ENCODE data around the gene SORBS1. TPM values are rescaled to one million over a fixed set of nuclear protein-coding genes. Genes with fewer than 3 reads are reported as not detected.

SORBS1 gene
- total and polyA plus RNA-seq, 2 experiments from 2014 or later, result 17.0 to 40.2 TPM

DNA sequence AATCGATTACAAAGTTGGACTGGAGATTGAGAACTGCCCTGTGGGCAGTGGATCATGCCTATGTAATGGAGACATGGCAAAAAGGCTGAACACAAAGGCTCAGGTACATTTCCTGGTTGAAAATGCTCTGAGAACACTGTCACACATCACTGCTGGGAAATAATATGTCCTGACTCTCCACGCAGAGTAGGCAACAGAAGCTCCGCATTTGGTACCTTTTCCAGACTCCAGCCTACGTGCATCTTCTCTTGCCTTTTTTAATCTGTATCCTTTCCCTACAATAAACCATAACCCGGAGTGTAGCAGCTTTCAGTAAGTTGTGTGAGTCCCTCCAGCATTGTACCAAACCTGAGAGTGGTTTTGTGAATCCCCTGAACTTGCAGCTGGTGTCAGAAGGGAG, 134.7 kb downstream of the SORBS1 start:
- 76% methylated on average over 5 of the region's 5 CpGs for WGBS (ENCODE audit: low lambda C conversion rate, missing lambda C conversion rate)
- DNase-seq (ENCODE audit: low spot score), result no peak
- Histone ChIP-seq H3K4me2 (no peak overlapping the region), H3K27me3 (no peaks in the 10 kb centered on the region), H2AFZ (no peak overlapping the region), H3K36me3 (replicated peaks; ENCODE audit: insufficient read depth, low read depth) (no peaks in the 10 kb centered on the region), H3K27ac (no peak overlapping the region), H4K20me1 (ENCODE audit: insufficient read depth, poor library complexity, severe bottlenecking) (no peaks in the 10 kb centered on the region), H3K4me3 (no peak overlapping the region), H3K9me2 (replicated peaks; ENCODE audit: insufficient read depth) (no peaks in the 10 kb centered on the region), H3K79me2 (no peaks in the 10 kb centered on the region), H3K9me3 (ENCODE audit: low read depth) (no peaks in the 10 kb centered on the region), H3K4me1 (ENCODE audit: insufficient read depth) (no peaks in the 10 kb centered on the region)
- no peak for TF ChIP-seq EZH2phosphoT487 (IDR thresholded peaks at IDR 0.05; ENCODE audit: low read depth, severe bottlenecking, unreplicated experiment)

DNA sequence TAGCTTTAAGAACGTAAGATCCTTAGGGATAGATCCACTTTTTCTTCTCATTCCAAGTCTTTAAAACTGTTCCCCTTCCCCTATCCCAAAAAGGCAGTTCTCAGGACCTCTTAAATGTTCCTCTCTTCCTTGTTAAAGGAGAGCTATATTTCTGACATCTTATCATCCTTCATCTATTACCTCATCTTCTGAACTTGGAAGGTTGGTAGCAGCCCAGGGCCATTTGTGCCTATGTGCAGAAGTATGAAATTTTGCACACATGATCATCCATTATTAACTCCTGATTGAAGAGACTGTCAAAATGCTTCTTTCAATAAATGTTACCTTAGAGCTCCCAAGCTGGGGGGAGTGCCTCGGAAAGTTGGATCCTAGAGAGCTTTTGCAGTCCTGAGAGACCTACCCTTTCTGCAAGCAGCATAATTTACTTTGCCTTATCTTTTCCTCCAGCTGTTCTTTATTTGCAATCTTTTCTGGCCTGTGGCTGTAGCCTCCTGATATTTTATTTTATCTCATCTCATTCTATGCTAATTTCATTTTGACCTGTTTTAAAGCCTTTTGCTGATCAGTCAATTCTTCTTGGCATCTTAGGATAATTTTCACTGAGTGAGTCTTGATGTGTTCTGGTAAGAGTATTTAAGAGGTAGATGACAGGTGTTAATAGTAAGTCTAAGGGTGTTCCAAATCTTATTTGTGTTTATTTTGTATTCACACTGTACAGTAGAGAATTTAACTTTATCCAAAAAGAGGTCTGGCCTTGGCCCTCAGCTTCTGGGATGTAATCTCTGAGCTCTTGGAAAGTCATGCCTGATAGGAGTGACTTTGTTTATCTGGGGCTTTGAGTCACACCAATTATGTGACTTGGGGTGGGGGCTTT, 135.3 kb downstream of the SORBS1 start:
- DNase-seq (ENCODE audit: low spot score), result no peak
- H3K27ac ChIP-seq, result no peak overlapping the region
- no peaks in the 10 kb centered on the region for H3K9me2 ChIP-seq (replicated peaks; ENCODE audit: insufficient read depth)
- H3K9me3 ChIP-seq (ENCODE audit: low read depth), result no peaks in the 10 kb centered on the region
- no peaks in the 10 kb centered on the region for H3K36me3 ChIP-seq (replicated peaks; ENCODE audit: insufficient read depth, low read depth)
- no peak overlapping the region for H3K4me2 ChIP-seq
- no peak overlapping the region for H3K4me3 ChIP-seq
- no peaks in the 10 kb centered on the region for H3K79me2 ChIP-seq
- TF ChIP-seq EZH2phosphoT487 (IDR thresholded peaks at IDR 0.05; ENCODE audit: low read depth, severe bottlenecking, unreplicated experiment) (no peak), EZH2 (IDR thresholded peaks at IDR 0.05; ENCODE audit: borderline replicate concordance) (no peak), CTCF (IDR thresholded peaks at IDR 0.05; ENCODE audit: poor library complexity) (no peak)
- no peaks in the 10 kb centered on the region for H3K27me3 ChIP-seq
- 70% methylated on average over 2 of the region's 2 CpGs for WGBS (ENCODE audit: low lambda C conversion rate, missing lambda C conversion rate)
- H2AFZ ChIP-seq, result no peak overlapping the region
- no peaks in the 10 kb centered on the region for H4K20me1 ChIP-seq (ENCODE audit: insufficient read depth, poor library complexity, severe bottlenecking)
- no peaks in the 10 kb centered on the region for H3K4me1 ChIP-seq (ENCODE audit: insufficient read depth)

DNA sequence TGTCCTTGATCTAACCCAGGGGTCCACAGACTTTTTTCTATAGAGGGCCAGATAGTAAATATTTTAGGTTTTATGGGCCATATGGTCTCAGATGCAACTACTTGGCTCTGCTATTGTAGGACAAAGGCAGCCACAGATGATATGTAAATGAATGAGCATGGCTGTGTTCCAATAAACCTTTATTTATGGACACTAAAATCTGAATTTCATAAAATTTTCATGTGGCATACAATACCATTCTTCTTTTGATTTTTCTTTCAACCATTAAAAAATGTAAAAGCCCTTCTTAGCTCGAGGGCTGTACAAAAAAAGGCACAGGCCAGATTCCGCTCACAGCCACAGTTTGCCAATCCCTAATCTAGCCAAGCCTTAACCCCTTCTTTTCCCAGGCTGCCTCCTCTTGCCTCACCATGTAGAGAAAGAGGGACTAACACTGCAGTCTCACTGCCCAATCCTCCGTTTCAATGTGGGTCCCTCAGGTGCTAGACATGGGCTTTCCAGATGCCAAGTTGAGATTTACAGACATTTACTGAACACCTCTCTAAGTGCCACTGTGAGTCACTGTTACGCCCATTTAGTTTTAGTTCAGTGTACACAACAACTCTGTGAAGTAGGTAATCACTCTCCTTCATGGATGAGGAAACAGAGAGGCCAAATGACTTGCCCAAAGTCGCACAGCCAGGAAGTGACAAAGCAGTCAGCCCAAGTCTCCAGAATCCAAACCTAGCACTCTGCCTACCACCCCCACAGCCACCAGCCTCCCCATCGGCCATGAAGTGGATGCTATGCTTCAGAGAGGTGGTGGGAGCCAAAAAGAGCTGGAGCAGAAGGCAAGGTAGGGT, 137.8 kb downstream of the SORBS1 start:
- peaks cover 4% of the 10 kb centered on the region for H3K4me1 ChIP-seq (ENCODE audit: insufficient read depth)
- H3K27ac ChIP-seq, result no peak overlapping the region
- 69% methylated on average over 6 of the region's 6 CpGs for WGBS (ENCODE audit: low lambda C conversion rate, missing lambda C conversion rate)
- H3K79me2 ChIP-seq, result no peaks in the 10 kb centered on the region
- no peaks in the 10 kb centered on the region for H3K36me3 ChIP-seq (replicated peaks; ENCODE audit: insufficient read depth, low read depth)
- no peak overlapping the region for H2AFZ ChIP-seq
- H3K4me2 ChIP-seq, result no peak overlapping the region
- no peak for TF ChIP-seq EZH2 (IDR thresholded peaks at IDR 0.05; ENCODE audit: borderline replicate concordance)
- TF ChIP-seq CTCF (IDR thresholded peaks at IDR 0.05; ENCODE audit: poor library complexity), result no peak
- TF ChIP-seq EZH2phosphoT487 (IDR thresholded peaks at IDR 0.05; ENCODE audit: low read depth, severe bottlenecking, unreplicated experiment), result no peak
- H3K9me3 ChIP-seq (ENCODE audit: low read depth), result no peaks in the 10 kb centered on the region
- DNase-seq (ENCODE audit: low spot score), result no peak
- no peaks in the 10 kb centered on the region for H4K20me1 ChIP-seq (ENCODE audit: insufficient read depth, poor library complexity, severe bottlenecking)
- no peak overlapping the region for H3K4me3 ChIP-seq
- no peaks in the 10 kb centered on the region for H3K9me2 ChIP-seq (replicated peaks; ENCODE audit: insufficient read depth)
- no peaks in the 10 kb centered on the region for H3K27me3 ChIP-seq

DNA sequence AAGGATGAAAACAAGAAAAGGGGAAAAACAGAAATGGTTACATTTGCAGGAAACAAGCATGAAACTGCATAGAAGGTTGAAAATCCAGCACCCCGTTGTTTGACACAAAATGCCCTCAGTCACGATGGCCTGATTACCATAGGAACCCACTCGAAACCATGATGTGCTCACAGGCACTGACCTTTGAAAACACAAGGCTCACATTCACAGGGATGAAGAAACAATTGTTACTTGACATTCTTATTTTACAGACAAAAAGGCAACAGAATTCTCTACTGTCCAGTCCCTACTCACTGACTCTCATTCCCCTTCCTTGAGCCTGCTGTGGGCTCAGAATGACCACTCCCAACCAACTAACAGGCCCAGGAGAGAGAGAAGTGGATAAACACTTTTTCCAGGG, 138.9 kb downstream of the SORBS1 start:
- H3K27ac ChIP-seq, result no peak overlapping the region
- peaks cover 4% of the 10 kb centered on the region for H3K4me1 ChIP-seq (ENCODE audit: insufficient read depth)
- H2AFZ ChIP-seq, result no peak overlapping the region
- no peaks in the 10 kb centered on the region for H3K36me3 ChIP-seq (replicated peaks; ENCODE audit: insufficient read depth, low read depth)
- TF ChIP-seq EZH2 (IDR thresholded peaks at IDR 0.05; ENCODE audit: borderline replicate concordance) (no peak), EZH2phosphoT487 (IDR thresholded peaks at IDR 0.05; ENCODE audit: low read depth, severe bottlenecking, unreplicated experiment) (no peak), CTCF (IDR thresholded peaks at IDR 0.05; ENCODE audit: poor library complexity) (no peak)
- H3K4me2 ChIP-seq, result no peak overlapping the region
- no peaks in the 10 kb centered on the region for H4K20me1 ChIP-seq (ENCODE audit: insufficient read depth, poor library complexity, severe bottlenecking)
- no peaks in the 10 kb centered on the region for H3K27me3 ChIP-seq
- no peaks in the 10 kb centered on the region for H3K9me2 ChIP-seq (replicated peaks; ENCODE audit: insufficient read depth)
- H3K79me2 ChIP-seq, result no peaks in the 10 kb centered on the region
- no peak overlapping the region for H3K4me3 ChIP-seq
- no peak for DNase-seq (ENCODE audit: low spot score)
- WGBS (ENCODE audit: low lambda C conversion rate, missing lambda C conversion rate), result 93% methylated on average over 3 of the region's 3 CpGs
- no peaks in the 10 kb centered on the region for H3K9me3 ChIP-seq (ENCODE audit: low read depth)

All from hepatocyte (in vitro differentiated cells).